ENCODE results near the gene MAMSTR. TPM values are rescaled to one million over a fixed set of nuclear protein-coding genes. Genes with fewer than 3 reads are reported as not detected.

Gene MAMSTR
- total and polyA plus RNA-seq, 2 of the 4 experiments (the other 2 are of a cell fraction) = 0.18 to 1.9 TPM

- Histone ChIP-seq H4K91ac (ENCODE audit: insufficient read depth, low read depth, low read length) (no peak within 1 kb of the TSS), H3K4me2 (ENCODE audit: low read depth, low read length) (no peak within 1 kb of the TSS), H2AK5ac (ENCODE audit: low read depth, low read length) (no peak within 1 kb of the TSS), H4K20me1 (ENCODE audit: insufficient read depth, low read length) (no peaks in the 10 kb centered on the region), H4K5ac (ENCODE audit: low read depth, low read length) (no peak within 1 kb of the TSS), H2BK120ac (ENCODE audit: low read depth, low read length) (no peak within 1 kb of the TSS), H3K27me3 (ENCODE audit: control insufficient read depth, insufficient read depth, low read length) (peaks cover 6% of the 10 kb centered on the region; the same call in 1 of the 2 replicates), H2AK9ac (replicated peaks; ENCODE audit: low read depth, low read length, poor library complexity) (no peak within 1 kb of the TSS), H3K79me1 (ENCODE audit: low read depth in 1 of 2, low read length in 2 of 2) (no peaks in the 10 kb centered on the region), H3K56ac (ENCODE audit: extremely low read depth, insufficient read depth, low read length) (no peak within 1 kb of the TSS), H3K4me3 (ENCODE audit: insufficient read depth, low read depth, low read length) (no peak within 1 kb of the TSS), H3K36me3 (ENCODE audit: control insufficient read depth, insufficient read depth, low read length) (no peaks in the 10 kb centered on the region), H3K18ac (ENCODE audit: low read depth, low read length) (no peak within 1 kb of the TSS), H2BK20ac (ENCODE audit: low read depth, low read length) (no peak within 1 kb of the TSS), H3K23ac (ENCODE audit: low read depth, low read length) (no peak within 1 kb of the TSS), H3K9ac (ENCODE audit: low read depth, low read length) (no peak within 1 kb of the TSS), H2AFZ (replicated peaks; ENCODE audit: low read length, poor library complexity) (peak within 1 kb of the TSS; percentile 39), H3K4me1 (ENCODE audit: control insufficient read depth, insufficient read depth, low read length) (no peaks in the 10 kb centered on the region), H3K9me1 (ENCODE audit: insufficient read depth, low read length) (no peaks in the 10 kb centered on the region), H2BK5ac (ENCODE audit: low read depth, low read length, poor library complexity, severe bottlenecking) (no peak within 1 kb of the TSS), H2BK15ac (ENCODE audit: low read depth, low read length) (no peak within 1 kb of the TSS), H3K14ac (replicated peaks; ENCODE audit: low read depth, low read length) (no peak within 1 kb of the TSS), H3K27ac (ENCODE audit: insufficient read depth, low read length) (no peak within 1 kb of the TSS), H3K9me3 (ENCODE audit: control insufficient read depth, insufficient read depth, low read length) (no peaks in the 10 kb centered on the region), H4K8ac (ENCODE audit: low read depth in 2 of 2, low read length in 2 of 2) (no peak within 1 kb of the TSS), H3K4ac (ENCODE audit: low read depth, low read length) (no peak within 1 kb of the TSS)
- POLR2A ChIA-PET (ENCODE audit: unreplicated experiment) = no interaction called here
- WGBS, 2 experiments (ENCODE audit: extremely low coverage in 2 of 2, insufficient read length in 1 of 2) = 55% methylated on average over 8 of the region's 25 CpGs; no CpG with 5 or more reads in 1 of the 2 experiments
- CTCF ChIA-PET = no interaction called here
- intact Hi-C loops (cut with micrococcal nuclease) = no loop called here
- in situ Hi-C loops (cut with MboI; ENCODE audit: low sequenced_read_pairs) = no loop called here
- no peak for TF ChIP-seq USF2 (IDR thresholded peaks at IDR 0.05; ENCODE audit: low read depth, low read length)
- BruUV-seq (replicated peaks) = no TSS peak
- dilution Hi-C loops (cut with HindIII; ENCODE audit: low sequenced_read_pairs, unreplicated experiment) = no loop called here
- no peak for DNase-seq
- no peak for ATAC-seq (ENCODE audit: low read depth)
These were observed 46.5 kb downstream of the MAMSTR start, which contains the start of gene NTN5 for GRCh38 chr19:48672994-48673393. TSS of gene NTN5 (minus strand) at chr19:48673017. CDS start at chr19:48670986, 2,031 bp downstream.
